MCF 10A (cell line): ENCODE data around the gene CDK18. TPM values are rescaled to one million over a fixed set of nuclear protein-coding genes. Genes with fewer than 3 reads are reported as not detected.

Experiments used
- BruUV-seq: library from RNA; stranded (reverse); fragments of 400-500 nt; replicated peaks from 2 replicates; lab custom pipeline; 2021; lab: Mats Ljungman, UMichigan
- CTCF ChIA-PET: fragments of 300-600 bp; sonication (Branson Sonifier 250); formaldehyde crosslinking; extraction: SDS; loops from one replicate; lab custom pipeline; 2021; ENCODE audit warnings: antibody characterized with exemption, inconsistent platforms; lab: Yijun Ruan, JAX
- POLR2A ChIA-PET: fragments of 300-600, 350-650 bp; sonication (Branson Sonifier 250); formaldehyde crosslinking; extraction: SDS; loops from one replicate; lab custom pipeline; 2020; ENCODE audit warnings: antibody characterized with exemption, inconsistent platforms; lab: Yijun Ruan, JAX
- DNase-seq: peaks from one replicate; pipeline ENCODE4 v3.0.0-alpha.2; 2018; ENCODE audit not compliant: unreplicated experiment
- H3K27ac Mint-ChIP-seq: one replicate; pipeline ENCODE4 v1.8.0; 2022; ENCODE audit warnings: mild to moderate bottlenecking, low read depth, mixed read lengths; ENCODE audit not compliant: unreplicated experiment
- H3K27me3 Mint-ChIP-seq: one replicate; pipeline ENCODE4 v1.8.0; 2022; ENCODE audit warnings: mixed read lengths; ENCODE audit not compliant: insufficient read depth, unreplicated experiment
- H3K36me3 Mint-ChIP-seq: one replicate; pipeline ENCODE4 v1.8.0; 2022; ENCODE audit warnings: mild to moderate bottlenecking, moderate library complexity, mixed read lengths; ENCODE audit not compliant: insufficient read depth, unreplicated experiment
- H3K4me1 Mint-ChIP-seq: one replicate; pipeline ENCODE4 v1.8.0; 2022; ENCODE audit warnings: mixed read lengths; ENCODE audit not compliant: insufficient read depth, unreplicated experiment
- H3K4me3 Mint-ChIP-seq: one replicate; pipeline ENCODE4 v1.8.0; 2022; ENCODE audit warnings: mild to moderate bottlenecking, moderate library complexity, mixed read lengths; ENCODE audit not compliant: unreplicated experiment
- H3K9me3 Mint-ChIP-seq: one replicate; pipeline ENCODE4 v1.8.0; 2022; ENCODE audit warnings: mixed read lengths; ENCODE audit not compliant: unreplicated experiment
- intact Hi-C: fragments of 100-400 bp; cut with micrococcal nuclease; formaldehyde crosslinking; loops from 2 replicates; pipeline ENCODE4 v1.14.1; 2022
- total RNA-seq: library from RNA; stranded (reverse); gene quantifications from 2 replicates; pipeline ENCODE4 v1.2.3, GENCODE V29; 2022
- TF ChIP-seq, protein P1 (sequence below): fragments of 200-600 bp; IDR thresholded peaks from one replicate; pipeline ENCODE4 v1.8.0; 2022; ENCODE audit warnings: antibody characterized with exemption, mild to moderate bottlenecking; ENCODE audit not compliant: unreplicated experiment

Gene CDK18
- total RNA-seq, 1 experiment from 2014 or later: 6.8 TPM

- Mint-ChIP-seq H3K9me3 (no peaks in the 10 kb centered on the region), H3K4me3 (no peak overlapping the region), H3K36me3 (no peaks in the 10 kb centered on the region), H3K27me3 (peaks cover 90% of the 10 kb centered on the region), H3K27ac (no peak overlapping the region), H3K4me1 (peaks cover 6% of the 10 kb centered on the region)
- CTCF ChIA-PET: interaction anchor here (0.5 to 2.3 kb wide), 6 partner anchors 47 to 1550 kb away, joined by 3 to 10 read pairs (median 4); no protein-coding TSS in a partner anchor
- TF ChIP-seq, protein P1, sequence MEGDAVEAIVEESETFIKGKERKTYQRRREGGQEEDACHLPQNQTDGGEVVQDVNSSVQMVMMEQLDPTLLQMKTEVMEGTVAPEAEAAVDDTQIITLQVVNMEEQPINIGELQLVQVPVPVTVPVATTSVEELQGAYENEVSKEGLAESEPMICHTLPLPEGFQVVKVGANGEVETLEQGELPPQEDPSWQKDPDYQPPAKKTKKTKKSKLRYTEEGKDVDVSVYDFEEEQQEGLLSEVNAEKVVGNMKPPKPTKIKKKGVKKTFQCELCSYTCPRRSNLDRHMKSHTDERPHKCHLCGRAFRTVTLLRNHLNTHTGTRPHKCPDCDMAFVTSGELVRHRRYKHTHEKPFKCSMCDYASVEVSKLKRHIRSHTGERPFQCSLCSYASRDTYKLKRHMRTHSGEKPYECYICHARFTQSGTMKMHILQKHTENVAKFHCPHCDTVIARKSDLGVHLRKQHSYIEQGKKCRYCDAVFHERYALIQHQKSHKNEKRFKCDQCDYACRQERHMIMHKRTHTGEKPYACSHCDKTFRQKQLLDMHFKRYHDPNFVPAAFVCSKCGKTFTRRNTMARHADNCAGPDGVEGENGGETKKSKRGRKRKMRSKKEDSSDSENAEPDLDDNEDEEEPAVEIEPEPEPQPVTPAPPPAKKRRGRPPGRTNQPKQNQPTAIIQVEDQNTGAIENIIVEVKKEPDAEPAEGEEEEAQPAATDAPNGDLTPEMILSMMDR: no peak
- DNase-seq: no peak
- intact Hi-C loops: no loop called here
- no TSS peak for BruUV-seq
- POLR2A ChIA-PET: no interaction called here
These were observed 71.5 kb downstream of the CDK18 start for GRCh38 chr1:205576011-205576410.

DNA sequence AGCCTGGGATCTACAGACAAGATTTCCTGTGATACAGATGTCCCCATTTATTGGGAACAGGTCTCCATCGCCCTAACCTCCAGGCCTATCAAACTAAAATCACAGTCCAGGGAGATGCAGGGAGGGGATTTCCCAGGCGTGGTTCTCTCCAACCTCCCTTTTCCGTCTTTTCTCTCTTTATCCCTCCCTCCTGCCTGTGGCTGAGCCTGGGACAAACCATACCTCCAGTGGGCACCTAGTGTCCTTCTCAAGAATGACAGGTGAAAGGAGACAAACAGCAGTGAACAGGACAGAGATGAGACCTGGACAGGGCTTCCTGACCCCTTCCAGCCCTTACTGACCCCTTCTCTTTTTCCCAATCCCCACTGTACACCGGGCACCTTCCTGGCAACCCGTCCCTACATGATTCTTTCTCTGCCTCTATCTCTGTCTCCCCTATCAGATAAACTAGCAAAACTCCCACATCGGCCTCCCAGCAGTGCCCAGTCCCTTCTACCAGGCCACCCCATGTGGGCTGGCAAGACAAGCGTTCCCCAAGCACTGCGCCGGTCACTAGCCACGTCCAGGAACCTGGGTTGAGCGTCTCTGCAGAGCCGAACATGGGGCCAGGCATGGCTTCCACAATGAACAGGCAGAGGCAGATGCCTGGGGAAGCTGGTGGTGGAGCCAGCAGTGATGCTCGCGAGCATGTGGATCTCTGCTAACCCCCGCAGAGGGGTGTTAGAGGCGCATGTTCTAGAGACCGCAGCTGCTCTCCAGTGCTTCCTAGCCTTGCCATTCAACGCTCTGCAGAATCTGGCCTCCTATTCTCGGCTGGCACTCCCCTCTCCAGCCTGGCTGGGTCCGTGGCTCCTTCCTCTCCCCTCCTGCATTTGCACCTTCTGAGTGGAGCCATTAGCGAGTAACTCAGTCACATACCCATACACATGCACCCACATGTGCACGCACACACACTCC lies 72.6 kb downstream of the CDK18 start:
- DNase-seq: no peak
- intact Hi-C loops: no loop called here
- Mint-ChIP-seq H3K36me3 (no peaks in the 10 kb centered on the region), H3K9me3 (no peaks in the 10 kb centered on the region), H3K4me1 (peaks cover 6% of the 10 kb centered on the region), H3K27me3 (peaks cover 90% of the 10 kb centered on the region), H3K4me3 (no peak overlapping the region), H3K27ac (no peak overlapping the region)
- ChIA-PET CTCF (interaction anchor here (0.6 to 26.1 kb wide), 5 partner anchors 14 to 329 kb away, joined by 3 to 918 read pairs (median 4); no protein-coding TSS in a partner anchor), POLR2A (interaction anchor here (0.6 to 1.5 kb wide), 2 partner anchors 56 to 209 kb away, joined by 3 to 9 read pairs; partner anchors contain the start of gene ELK4)
- no TSS peak for BruUV-seq
- TF ChIP-seq, protein P1: no peak

DNA sequence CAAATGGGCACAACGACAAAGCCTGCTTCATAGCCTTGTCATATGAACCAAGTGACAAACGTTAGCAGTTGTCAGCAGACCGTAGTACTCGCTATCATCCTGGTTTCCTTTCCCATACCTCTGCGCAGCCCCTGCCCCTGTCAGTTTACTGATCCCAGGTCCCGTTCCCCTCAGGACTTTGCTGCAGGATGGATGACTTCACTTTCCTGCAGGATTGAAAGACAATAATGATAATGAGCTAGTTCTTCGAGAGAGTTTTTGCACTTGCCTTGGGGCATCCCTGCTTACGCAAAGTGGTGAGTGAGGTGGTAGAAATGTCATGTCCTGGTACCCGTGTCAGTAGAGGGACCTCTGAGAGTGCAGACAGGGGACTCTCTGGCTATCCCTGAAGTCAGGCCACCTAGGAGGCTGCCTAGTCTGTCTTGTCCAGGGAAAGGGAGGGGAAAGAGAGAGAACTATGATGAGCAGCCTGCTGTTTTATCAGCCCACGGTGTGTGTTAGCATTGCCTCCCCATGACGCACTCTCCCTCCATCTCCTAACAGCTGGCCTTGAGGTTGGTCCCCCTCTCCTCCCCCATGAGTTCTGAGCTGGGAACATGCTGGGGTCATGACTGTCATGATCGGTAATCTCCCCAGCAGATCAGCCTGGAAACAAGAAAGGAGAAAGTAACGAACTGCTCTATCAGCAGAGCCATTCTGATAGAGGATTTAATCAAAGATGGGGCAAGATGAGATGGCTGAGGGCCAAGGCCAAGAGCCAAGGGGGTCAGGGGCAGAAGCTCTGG lies 73.6 kb downstream of the CDK18 start:
- no peak for DNase-seq
- H3K4me3 Mint-ChIP-seq: no peak overlapping the region
- peaks cover 86% of the 10 kb centered on the region for H3K27me3 Mint-ChIP-seq
- TF ChIP-seq, protein P1: no peak
- ChIA-PET POLR2A (interaction anchor here (0.6 to 1.6 kb wide), 4 partner anchors 55 to 208 kb away, joined by 3 to 9 read pairs (median 3); partner anchors contain the start of gene ELK4), CTCF (interaction anchor here (0.6 to 26.1 kb wide), 5 partner anchors 13 to 328 kb away, joined by 3 to 918 read pairs (median 4); no protein-coding TSS in a partner anchor)
- no peaks in the 10 kb centered on the region for H3K36me3 Mint-ChIP-seq
- H3K9me3 Mint-ChIP-seq: no peaks in the 10 kb centered on the region
- BruUV-seq: no TSS peak
- intact Hi-C loops: no loop called here
- H3K4me1 Mint-ChIP-seq: peaks cover 6% of the 10 kb centered on the region
- H3K27ac Mint-ChIP-seq: no peak overlapping the region
